PC-9 (cell line): ENCODE measurements around the gene WBP2.

Source experiments
- EZH2 ChIP-seq: fragments of 200-600 bp; sonication (generic); IDR thresholded peaks from 2 replicates; pipeline ENCODE4 v1.8.0; 2017; ENCODE audit warnings: antibody characterized with exemption, low read depth
- TF ChIP-seq, protein P1 (sequence below): fragments of 200-600 bp; sonication (generic); conservative IDR thresholded peaks from 2 replicates; pipeline ENCODE4 v1.6.1; 2017; ENCODE audit warnings: mixed run types, antibody characterized with exemption, mild to moderate bottlenecking, moderate library complexity

DNA sequence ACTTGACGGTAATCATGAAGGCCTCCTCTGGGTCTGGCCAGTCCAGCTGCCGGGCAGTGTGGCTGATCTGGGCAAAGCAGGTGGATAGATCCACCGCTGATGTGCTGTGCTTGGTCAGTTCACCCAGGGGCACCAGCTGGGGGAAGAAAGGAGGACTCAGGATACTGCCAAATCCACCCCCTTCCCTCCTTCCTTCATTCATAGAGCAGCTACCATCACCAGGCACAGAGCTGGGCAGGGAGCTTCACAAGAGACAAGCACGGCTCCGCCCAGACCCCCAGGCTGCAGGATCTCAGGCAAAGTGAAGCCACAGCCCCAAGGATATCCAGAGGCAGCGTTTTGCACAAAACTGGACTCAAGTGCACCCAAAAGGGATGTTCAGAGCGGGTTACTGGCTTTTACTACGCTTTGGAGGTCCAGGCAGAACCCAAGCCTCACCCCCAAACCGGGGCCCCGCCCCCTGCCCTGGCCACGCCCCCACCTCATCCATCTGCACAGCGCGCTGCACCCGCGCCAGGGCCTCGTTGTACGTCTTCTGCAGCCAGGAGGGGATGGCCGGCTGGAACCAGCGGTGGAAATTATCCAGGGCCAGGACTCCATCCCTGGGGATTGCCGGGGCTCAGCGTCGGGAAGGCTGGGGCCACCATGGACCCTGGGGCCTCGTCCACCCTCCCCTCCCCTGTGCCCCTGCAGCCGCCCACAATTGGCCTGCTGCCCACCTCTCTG is 20.0 kb downstream of the WBP2 start:
- TF ChIP-seq, protein P1, sequence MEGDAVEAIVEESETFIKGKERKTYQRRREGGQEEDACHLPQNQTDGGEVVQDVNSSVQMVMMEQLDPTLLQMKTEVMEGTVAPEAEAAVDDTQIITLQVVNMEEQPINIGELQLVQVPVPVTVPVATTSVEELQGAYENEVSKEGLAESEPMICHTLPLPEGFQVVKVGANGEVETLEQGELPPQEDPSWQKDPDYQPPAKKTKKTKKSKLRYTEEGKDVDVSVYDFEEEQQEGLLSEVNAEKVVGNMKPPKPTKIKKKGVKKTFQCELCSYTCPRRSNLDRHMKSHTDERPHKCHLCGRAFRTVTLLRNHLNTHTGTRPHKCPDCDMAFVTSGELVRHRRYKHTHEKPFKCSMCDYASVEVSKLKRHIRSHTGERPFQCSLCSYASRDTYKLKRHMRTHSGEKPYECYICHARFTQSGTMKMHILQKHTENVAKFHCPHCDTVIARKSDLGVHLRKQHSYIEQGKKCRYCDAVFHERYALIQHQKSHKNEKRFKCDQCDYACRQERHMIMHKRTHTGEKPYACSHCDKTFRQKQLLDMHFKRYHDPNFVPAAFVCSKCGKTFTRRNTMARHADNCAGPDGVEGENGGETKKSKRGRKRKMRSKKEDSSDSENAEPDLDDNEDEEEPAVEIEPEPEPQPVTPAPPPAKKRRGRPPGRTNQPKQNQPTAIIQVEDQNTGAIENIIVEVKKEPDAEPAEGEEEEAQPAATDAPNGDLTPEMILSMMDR: no peak
- no peak for TF ChIP-seq EZH2
